GM18517 (cell line): ENCODE data around the gene KCNT1.
"Not testable (repeated sequence)": the region's sequence is repeated elsewhere in the genome, so short reads cannot be mapped to it uniquely, and the experiment has no call there.

ENCODE experiments used
- ATAC-seq: cut with Tn5 transposase; IDR thresholded peaks from one replicate; pipeline ENCODE4 v1.9.1; 2021; ENCODE audit warnings: mild to moderate bottlenecking, moderate library complexity; ENCODE audit not compliant: unreplicated experiment

Gene KCNT1

GRCh38 chr9:135701959-135702721 lies at the start of gene KCNT1:
Gene KCNT1 (plus strand): TSS chr9:135702185. CDS start chr9:135702259, 74 bp downstream.
- no peak for ATAC-seq

GRCh38 chr9:135655317-135655716 lies 46.7 kb upstream of the KCNT1 start:
- no peak for ATAC-seq

- no peak for ATAC-seq
Observed at GRCh38 chr9:135657416-135657815, 44.6 kb upstream of the KCNT1 start.

- ATAC-seq: no peak
Observed at GRCh38 chr9:135659252-135659651, 42.7 kb upstream of the KCNT1 start.

GRCh38 chr9:135660407-135660806 lies 41.6 kb upstream of the KCNT1 start:
- no peak for ATAC-seq

GRCh38 chr9:135661816-135662560 lies 40.0 kb upstream of the KCNT1 start:
- no peak for ATAC-seq

GRCh38 chr9:135662758-135663450 lies 39.1 kb upstream of the KCNT1 start, which contains the start of gene LCN9:
Gene LCN9 (plus strand): TSS chr9:135663309. CDS start chr9:135663322, 13 bp downstream.
- ATAC-seq: no peak

- ATAC-seq: no peak
Observed at GRCh38 chr9:135663451-135663770, 38.6 kb upstream of the KCNT1 start.

GRCh38 chr9:135663857-135664256 lies 38.1 kb upstream of the KCNT1 start:
- ATAC-seq: no peak

GRCh38 chr9:135664266-135664665 lies 37.7 kb upstream of the KCNT1 start:
- no peak for ATAC-seq

- ATAC-seq: no peak
Observed at GRCh38 chr9:135664801-135665794, 36.9 kb upstream of the KCNT1 start.

GRCh38 chr9:135665795-135666189 lies 36.2 kb upstream of the KCNT1 start:
- no peak for ATAC-seq

- no peak for ATAC-seq
Observed at GRCh38 chr9:135666534-135667462, 35.2 kb upstream of the KCNT1 start.

- no peak for ATAC-seq
Observed at GRCh38 chr9:135667463-135668001, 34.5 kb upstream of the KCNT1 start.

- not testable (repeated sequence) for ATAC-seq
Observed at GRCh38 chr9:135669018-135669417, 33.0 kb upstream of the KCNT1 start.

- ATAC-seq: no peak
Observed at GRCh38 chr9:135669616-135670285, 32.2 kb upstream of the KCNT1 start.

GRCh38 chr9:135670721-135671590 lies 31.0 kb upstream of the KCNT1 start:
- no peak for ATAC-seq
